Lower leg skin (tissue), 3 donors: Measurements from ENCODE around the gene ELP2.

ENCODE experiments used
- CTCF ChIP-seq, 3 donors: fragments of 450-650 bp; IDR thresholded peaks; one replicate each; pipeline ENCODE4 v1.5.1; 2016; ENCODE audit warnings: antibody characterized with exemption in 3 of 3, mild to moderate bottlenecking in 3 of 3, moderate library complexity in 2 of 3
- POLR2A ChIP-seq, 2 donors: fragments of 450-650 bp; IDR thresholded peaks; one replicate each; pipeline ENCODE4 v1.6.1; 2016 to 2017; ENCODE audit warnings: antibody characterized with exemption in 2 of 2, mild to moderate bottlenecking in 1 of 2, moderate library complexity in 1 of 2

- TF ChIP-seq CTCF (IDR thresholded peaks at IDR 0.05) (no peak), POLR2A (IDR thresholded peaks at IDR 0.05) (no peak)
Measured at GRCh38 chr18:36109737-36110136, 20.0 kb upstream of the ELP2 start.
